GM21528 (cell line): Measurements from ENCODE around the gene DNAJB8.
A peak's percentile ranks its signal among the peaks of the same experiment; 100 is the strongest.

ENCODE experiments used
- ATAC-seq: cut with Tn5 transposase; IDR thresholded peaks from one replicate; pipeline ENCODE4 v1.9.1; 2021; ENCODE audit warnings: mild to moderate bottlenecking, moderate library complexity; ENCODE audit not compliant: unreplicated experiment, low FRiP score

Gene DNAJB8

GRCh38 chr3:128429751-128430150, 36.9 kb downstream of the DNAJB8 start:
- ATAC-seq = no peak

DNA sequence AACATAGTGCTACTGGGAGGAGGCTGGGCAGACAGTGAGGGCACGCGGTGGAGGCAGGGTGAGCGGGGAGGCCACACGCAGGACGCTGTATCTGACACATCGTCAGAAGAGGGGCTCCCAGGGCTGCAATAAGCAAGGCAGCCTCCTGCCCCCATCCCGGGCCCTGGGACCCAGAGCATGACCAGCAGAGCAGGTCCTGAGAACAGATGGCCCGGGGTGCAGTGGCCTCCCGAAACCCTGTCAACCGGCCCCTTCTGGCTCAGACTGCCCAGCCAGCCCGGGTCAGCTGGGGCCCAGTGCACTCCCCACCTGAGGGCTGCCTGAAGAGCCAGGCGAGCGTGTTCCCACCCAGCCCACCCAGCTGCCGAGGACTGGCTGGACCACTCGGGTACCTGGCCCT, 37.4 kb downstream of the DNAJB8 start:
- ATAC-seq = no peak

DNA sequence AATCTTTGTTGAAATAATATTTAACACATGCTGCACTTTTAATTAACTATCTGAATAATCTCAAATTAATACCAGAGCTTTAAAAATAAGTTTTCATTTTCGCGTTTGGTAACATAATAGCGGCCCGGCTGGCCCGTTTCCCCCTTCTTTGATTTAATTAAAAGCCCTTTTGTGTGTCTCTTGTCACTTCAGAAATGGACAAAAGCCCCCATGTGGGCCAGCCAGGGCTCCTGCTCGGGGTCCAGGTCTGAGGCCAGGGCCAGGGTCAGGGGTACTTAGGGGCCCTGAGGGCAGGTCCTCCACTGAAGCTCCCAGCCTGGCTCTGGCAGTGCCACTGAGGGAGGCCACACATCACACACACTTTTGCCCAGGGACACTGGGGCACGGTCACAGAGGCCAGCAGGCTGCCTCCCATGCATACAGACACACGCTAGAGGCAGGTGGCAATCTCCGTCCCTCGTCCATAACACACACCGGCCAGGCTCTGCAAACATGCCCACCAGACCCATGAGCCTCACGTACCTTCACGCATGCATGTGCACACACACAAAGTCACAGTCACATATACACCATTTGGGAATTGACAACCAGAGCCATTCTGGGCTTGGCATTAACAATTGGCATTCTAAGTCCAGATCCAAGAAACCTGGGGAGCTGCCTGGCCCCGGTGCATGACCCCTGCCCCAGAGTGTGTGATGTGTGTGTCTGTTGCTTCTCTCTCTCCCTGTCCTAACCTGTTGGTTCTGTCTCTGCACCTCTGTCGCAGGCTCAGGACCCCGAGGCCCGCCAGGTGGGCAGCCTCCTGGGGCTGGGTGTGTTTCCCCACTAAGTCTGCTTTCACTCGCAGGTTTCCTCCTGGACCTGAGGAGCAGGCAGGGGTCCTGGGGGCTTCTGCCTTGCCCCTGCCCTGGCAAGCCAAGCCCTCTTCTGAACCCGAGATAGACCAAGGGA, 38.5 kb downstream of the DNAJB8 start:
- ATAC-seq = no peak

- no peak for ATAC-seq
These were observed 39.4 kb downstream of the DNAJB8 start for GRCh38 chr3:128427175-128427857.

DNA sequence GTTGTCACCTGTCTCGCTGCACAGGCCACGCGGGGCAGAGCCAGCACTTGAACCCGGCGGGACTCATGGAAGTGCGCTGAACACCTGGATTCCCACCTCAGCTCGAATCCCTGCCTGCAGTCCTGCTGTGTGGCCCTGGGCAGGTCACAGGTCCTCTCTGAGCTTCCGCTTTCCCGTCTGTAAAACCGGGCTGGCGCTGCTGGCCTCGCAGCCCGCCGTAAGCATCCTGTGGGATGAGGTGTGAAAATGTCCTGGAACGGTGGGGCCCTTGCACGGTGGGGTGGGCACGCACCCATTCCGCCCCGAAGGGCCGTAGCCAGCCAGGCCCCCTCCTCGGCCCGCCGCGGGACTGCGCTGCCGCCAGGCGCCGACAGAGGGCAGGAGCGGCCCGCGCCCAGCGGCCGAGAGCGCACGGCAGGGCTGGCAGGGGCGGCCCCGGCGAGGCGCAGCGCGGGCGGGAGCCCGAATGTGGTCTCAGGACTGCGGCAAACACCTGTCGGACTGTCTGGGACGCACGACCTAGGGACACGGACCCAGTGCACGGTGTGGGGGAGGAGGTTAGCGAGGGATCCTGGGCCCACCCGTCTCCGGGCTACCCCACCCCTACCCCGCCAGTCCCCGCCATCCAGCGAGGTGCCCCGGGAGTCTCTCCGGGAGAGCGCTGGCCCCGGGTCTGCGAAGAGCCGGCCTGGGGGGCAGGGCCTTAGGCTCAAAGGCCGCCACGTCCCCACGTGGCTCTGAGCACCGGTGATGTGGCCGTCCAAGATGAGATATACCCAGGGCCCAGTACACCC, 40.4 kb downstream of the DNAJB8 start:
- ATAC-seq = peak; percentile 71

DNA sequence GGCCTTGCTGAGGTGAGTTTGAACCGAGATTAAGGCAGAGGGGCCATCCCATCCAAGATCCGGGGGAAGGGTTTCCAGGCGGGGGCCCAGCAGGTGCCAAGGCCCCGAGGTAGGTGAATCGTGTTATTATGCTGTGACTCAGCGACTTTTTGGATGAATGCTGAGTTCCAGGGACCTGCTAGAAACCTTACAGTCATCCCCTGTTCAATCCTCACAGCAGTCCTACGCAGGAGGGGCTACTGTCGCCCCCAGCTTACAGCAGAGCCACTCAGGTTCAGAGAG, 40.9 kb downstream of the DNAJB8 start:
- no peak for ATAC-seq

GRCh38 chr3:128425142-128425845, 41.4 kb downstream of the DNAJB8 start:
- ATAC-seq = no peak

DNA sequence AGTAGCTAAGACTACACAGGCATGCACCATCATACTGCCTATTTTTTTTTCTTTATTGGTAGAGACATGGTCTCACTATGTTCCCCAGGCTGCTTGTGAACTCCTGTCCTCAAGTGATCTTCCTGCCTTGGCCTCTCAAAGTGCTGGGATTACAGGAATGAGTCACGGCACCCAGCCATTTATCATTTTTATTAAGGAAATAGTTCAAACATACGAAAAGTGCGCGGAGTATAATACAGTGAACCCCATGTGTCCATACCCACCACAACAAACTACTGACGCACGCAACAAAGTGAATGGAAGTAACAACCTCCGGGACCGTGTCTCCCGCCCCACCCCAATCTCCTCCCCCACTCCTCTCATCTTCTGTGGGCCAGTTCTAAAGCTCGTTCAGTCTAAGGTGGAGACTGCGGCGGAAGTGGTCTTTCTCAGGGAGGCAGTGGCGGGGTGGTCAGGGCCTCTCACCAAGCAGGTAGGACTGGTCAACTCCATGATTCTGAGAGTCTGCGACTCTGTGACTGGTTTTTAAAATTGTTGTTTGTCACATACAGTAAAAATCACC, 42.1 kb downstream of the DNAJB8 start:
- ATAC-seq = no peak

- no peak for ATAC-seq
These were observed 43.1 kb downstream of the DNAJB8 start for GRCh38 chr3:128423525-128424147.

GRCh38 chr3:128422762-128423524, 43.7 kb downstream of the DNAJB8 start:
- no peak for ATAC-seq

DNA sequence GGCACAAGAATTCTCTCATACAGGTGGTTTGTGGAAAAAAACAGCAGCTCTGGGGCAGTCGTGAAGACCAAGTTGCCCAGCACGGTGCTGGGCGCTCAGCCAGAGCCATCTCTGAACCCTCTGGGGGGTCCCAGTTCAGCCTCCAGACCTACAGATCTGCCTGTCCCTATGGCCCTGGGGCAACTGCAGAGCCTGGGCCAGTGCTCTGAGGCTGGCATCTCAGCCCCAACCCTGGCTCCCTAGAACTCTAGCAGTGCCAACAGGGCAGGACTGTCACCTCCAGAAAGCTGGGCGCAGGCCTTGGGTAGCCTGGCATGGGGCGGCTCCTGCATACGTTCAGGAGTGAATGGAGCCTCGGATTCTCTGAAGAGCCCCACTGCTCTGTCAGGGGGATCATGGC, 44.7 kb downstream of the DNAJB8 start:
- ATAC-seq = no peak

GRCh38 chr3:128421439-128421836, 45.3 kb downstream of the DNAJB8 start:
- no peak for ATAC-seq

- no peak for ATAC-seq
These were observed 45.8 kb downstream of the DNAJB8 start for GRCh38 chr3:128420720-128421438.

GRCh38 chr3:128420289-128420688, 46.4 kb downstream of the DNAJB8 start:
- ATAC-seq = no peak

DNA sequence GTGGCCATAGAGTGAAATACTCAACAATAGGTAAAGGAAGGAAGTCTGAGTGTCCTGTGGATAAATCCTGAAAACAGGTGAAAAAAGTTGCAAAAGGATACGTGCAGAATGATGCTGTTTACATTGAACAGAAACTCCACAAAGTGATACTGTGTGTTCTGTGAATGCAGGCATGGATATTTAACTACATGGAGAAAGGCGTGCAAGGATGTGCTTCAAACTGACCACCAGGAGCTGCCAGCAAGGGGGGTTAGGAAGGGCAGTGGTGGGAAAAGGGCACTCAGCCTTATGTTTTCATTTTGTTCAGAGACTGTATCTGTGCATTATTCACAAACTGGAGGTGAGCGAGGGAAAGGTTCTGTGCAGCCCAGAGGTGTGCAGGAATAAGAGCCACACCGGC, 47.4 kb downstream of the DNAJB8 start:
- no peak for ATAC-seq

- ATAC-seq = no peak
These were observed 47.8 kb downstream of the DNAJB8 start for GRCh38 chr3:128418900-128419299.

- no peak for ATAC-seq
These were observed 50.0 kb downstream of the DNAJB8 start for GRCh38 chr3:128416578-128417211.
